T-helper 1 cell treated with Interleukin-12 subunit alpha and Interleukin-12 subunit beta and Interleukin-4 antibody, amounts not matched to agents 30 ng/mL and 1 ng/mL, for 36 hours (primary cell): ENCODE measurements around the gene TUBB8B. TPM values are rescaled to one million over a fixed set of nuclear protein-coding genes. Genes with fewer than 3 reads are reported as not detected.
"Not testable (repeated sequence)": the region's sequence is repeated elsewhere in the genome, so short reads cannot be mapped to it uniquely, and the experiment has no call there.

ENCODE experiments used
- intact Hi-C: fragments of 100-400 bp; cut with micrococcal nuclease; formaldehyde crosslinking; loops from one replicate; pipeline ENCODE4 v1.15.1; 2024
- total RNA-seq: library from RNA; stranded (reverse); gene quantifications from 2 replicates; pipeline ENCODE4 v1.2.3, GENCODE V29; 2022

Gene TUBB8B
- not detected in 2 replicates for total RNA-seq

GRCh38 chr18:49176-49665, at the start of gene TUBB8B:
Gene TUBB8B (minus strand): TSS chr18:49615. CDS start chr18:49557, 58 bp downstream.
- intact Hi-C loops: not testable (repeated sequence)

GRCh38 chr18:97252-97914, 48.0 kb upstream of the TUBB8B start:
- intact Hi-C loops: not testable (repeated sequence)

GRCh38 chr18:96767-97131, 47.3 kb upstream of the TUBB8B start:
- intact Hi-C loops: not testable (repeated sequence)

GRCh38 chr18:96101-96766, 46.8 kb upstream of the TUBB8B start:
- intact Hi-C loops: not testable (repeated sequence)

GRCh38 chr18:95580-95979, 46.2 kb upstream of the TUBB8B start:
- intact Hi-C loops: not testable (repeated sequence)

- intact Hi-C loops: not testable (repeated sequence)
These were observed 44.5 kb upstream of the TUBB8B start for GRCh38 chr18:93897-94408.

GRCh38 chr18:91561-91960, 42.1 kb upstream of the TUBB8B start:
- intact Hi-C loops: not testable (repeated sequence)

GRCh38 chr18:90396-91193, 41.2 kb upstream of the TUBB8B start:
- intact Hi-C loops: not testable (repeated sequence)

GRCh38 chr18:89124-89523, 39.7 kb upstream of the TUBB8B start:
- intact Hi-C loops: not testable (repeated sequence)

- intact Hi-C loops: not testable (repeated sequence)
These were observed 35.4 kb upstream of the TUBB8B start for GRCh38 chr18:84801-85200.

GRCh38 chr18:82626-83209, 33.3 kb upstream of the TUBB8B start:
- intact Hi-C loops: not testable (repeated sequence)

GRCh38 chr18:80881-81280, 31.5 kb upstream of the TUBB8B start:
- intact Hi-C loops: not testable (repeated sequence)

GRCh38 chr18:80202-80601, 30.8 kb upstream of the TUBB8B start:
- intact Hi-C loops: not testable (repeated sequence)

- intact Hi-C loops: not testable (repeated sequence)
These were observed 26.2 kb upstream of the TUBB8B start for GRCh38 chr18:75525-76160.

- intact Hi-C loops: not testable (repeated sequence)
These were observed 23.9 kb upstream of the TUBB8B start for GRCh38 chr18:73181-73777.

GRCh38 chr18:67701-68100, 18.3 kb upstream of the TUBB8B start:
- intact Hi-C loops: not testable (repeated sequence)

GRCh38 chr18:64279-64678, 14.9 kb upstream of the TUBB8B start:
- intact Hi-C loops: not testable (repeated sequence)

GRCh38 chr18:63656-64055, 14.2 kb upstream of the TUBB8B start:
- intact Hi-C loops: not testable (repeated sequence)

GRCh38 chr18:54388-54787, 5.0 kb upstream of the TUBB8B start:
- intact Hi-C loops: not testable (repeated sequence)

- intact Hi-C loops: not testable (repeated sequence)
These were observed 719 bp downstream of the TUBB8B start for GRCh38 chr18:48696-49095.
